NOMO-1 treated with dmso at 0.1 percent for 144 hours (cell line): Measurements from ENCODE around the gene MCAM.

Experiments
- DNase-seq: peaks from one replicate; lab custom pipeline; 2025; ENCODE audit not compliant: unreplicated experiment; lab: John Stamatoyannopoulos, UW

Gene MCAM

DNA sequence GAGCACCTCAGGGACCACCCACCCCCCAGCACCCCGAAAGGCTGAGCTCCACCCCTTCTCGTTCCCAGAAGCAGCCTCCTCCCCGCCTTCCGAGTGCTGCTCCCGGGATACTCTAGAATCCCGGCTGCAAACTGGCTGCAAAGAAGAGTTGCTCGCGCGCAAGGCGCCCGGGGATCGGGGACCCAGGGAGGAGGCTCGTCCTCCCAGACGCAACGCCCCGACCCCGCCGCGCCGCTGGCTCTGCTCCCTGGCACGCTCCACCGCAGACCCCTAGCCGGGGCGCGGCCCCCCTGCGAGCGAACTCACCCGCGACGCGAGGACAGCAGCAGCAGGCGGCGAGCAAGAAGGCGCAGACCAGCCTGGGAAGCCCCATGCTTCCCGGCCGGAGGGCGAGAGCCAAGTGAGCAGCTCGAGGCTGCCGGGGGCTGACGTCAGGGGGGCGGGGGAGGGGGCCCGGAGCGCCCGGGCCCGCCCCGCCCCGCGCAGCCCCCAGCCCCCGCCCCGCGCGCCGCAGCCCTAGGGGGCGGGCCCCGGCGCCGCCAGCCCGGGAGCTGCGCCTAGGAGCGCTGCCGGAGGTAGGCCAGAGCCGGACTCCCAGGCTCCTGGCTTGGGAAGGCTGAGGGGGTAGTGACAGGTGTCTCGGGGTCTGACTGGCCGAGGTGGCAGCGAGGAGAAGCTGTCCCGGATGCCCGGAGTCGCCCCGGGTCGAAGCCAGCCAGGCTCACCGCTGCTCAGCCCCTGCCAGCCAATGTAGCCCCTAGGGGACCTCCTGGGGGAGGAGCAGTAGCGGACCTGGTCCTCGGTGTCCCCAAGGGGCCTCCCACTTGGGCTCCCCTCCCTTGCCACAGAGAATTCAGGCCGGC is at the start of gene MCAM:
Gene MCAM, minus strand, starts transcription at position 402 of the 863 bp plus-strand sequence. Its CDS starts 29 bp downstream, at position 373.
- no peak for DNase-seq

DNA sequence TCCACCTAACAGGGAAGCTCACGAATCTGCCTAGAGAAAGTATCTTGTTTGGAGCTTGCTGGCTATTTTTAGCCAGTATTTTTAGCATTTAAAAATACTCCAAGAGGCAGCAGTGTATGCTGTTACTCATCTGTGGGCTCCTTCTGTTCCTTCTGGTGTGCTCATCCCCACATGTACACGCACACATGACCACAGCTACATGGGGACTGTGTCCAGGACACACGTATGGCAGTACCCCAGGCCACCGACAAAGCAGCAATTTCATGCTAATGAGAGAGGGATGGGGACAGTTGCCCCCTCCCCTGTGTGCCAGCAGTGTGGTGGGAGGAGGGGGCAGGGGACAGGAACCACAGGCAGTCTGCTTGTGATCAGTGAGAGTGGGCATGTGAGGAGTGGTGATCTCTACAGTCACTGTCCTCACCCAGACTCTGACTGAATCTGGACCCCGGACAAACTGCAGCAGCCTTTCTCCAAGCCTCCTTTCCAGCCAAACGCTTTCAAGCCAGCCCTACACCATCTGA is 48.2 kb upstream of the MCAM start:
- no peak for DNase-seq

- DNase-seq, result peak; percentile 15
These were observed 47.1 kb upstream of the MCAM start for GRCh38 chr11:119363851-119364590.

- no peak for DNase-seq
These were observed 46.3 kb upstream of the MCAM start for GRCh38 chr11:119363081-119363850.

- DNase-seq, result no peak
These were observed 45.8 kb upstream of the MCAM start for GRCh38 chr11:119362741-119363080.

- DNase-seq, result no peak
These were observed 45.2 kb upstream of the MCAM start for GRCh38 chr11:119361941-119362725.

DNA sequence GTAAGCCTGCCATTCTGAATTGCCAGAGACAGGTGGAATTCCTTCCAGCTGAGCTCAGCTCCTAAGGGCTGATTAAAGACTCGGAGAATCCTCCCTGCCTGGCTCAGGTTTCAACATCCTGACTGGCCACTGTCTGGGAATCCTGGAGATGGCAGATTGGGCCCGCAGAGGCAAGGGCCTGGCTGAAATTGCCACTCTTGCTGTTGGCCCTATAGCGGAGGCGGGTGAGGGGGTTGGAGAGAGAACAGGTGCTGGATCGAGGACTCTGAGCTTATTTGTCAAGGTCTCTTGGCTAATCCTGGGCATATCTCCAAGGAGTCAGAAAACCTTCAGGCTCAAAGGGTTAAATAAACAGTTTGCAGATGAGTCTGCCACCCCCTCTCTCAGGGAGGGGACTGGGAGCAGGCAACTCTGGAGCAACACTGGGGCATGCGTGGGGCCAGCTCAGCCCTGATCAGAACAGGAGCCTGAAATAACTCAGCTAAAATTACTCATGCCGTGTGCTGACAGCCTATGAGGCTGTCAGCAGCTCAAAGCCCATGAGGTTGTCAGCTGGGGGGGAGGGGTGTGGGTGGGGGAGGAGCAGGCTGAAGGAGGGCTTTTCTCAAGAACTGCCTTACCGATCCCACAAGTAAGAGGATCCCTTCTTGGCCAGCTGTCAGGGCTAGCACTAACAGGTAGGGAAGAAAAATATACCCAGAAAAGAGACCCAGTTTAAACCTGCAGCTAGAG is 44.3 kb upstream of the MCAM start:
- peak; percentile 68 for DNase-seq

DNA sequence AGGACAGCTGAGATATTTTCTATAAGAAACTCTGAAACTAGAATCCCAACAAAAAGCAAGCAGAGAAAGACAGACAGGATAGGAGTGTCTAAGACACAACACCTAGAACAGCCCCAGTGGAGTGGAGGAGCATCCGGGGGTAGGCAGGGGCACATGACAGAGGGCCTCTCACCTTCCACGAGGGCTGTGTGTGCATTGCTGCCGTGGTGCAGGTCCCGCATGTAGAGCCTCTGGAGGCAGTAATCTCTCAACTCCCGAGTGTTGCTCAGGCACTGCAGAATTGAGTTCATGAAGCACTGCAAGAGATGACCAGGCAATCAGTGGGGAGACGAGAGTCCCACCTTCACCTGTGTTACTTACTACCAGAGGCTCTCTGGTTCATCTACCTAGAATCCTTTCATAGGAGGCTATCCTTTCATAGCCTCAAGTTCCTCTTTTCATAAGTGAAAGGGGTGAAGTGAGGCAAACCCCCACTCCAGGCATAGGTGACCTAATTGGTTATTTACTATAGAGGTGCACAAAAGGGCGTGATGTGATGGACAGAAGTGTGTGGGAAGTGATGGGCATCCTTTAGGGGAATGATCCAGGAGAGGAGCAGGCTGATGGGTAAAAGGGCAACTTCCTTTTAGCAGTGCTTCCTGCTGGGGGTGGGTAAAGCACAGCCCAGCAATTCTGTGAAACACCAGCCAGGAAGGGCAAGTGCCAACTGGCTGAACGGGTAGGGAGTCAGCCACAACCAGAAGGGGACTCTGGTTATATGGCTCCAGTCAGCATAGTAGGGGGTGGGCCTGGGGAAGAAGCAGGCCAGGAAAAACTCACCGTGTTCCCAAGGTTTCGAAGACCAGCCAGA is 42.7 kb upstream of the MCAM start:
- DNase-seq, result peak; percentile 34

GRCh38 chr11:119357074-119357473 is 40.1 kb upstream of the MCAM start:
- no peak for DNase-seq

GRCh38 chr11:119356349-119357031 is 39.6 kb upstream of the MCAM start:
- peak; percentile 24 for DNase-seq

DNA sequence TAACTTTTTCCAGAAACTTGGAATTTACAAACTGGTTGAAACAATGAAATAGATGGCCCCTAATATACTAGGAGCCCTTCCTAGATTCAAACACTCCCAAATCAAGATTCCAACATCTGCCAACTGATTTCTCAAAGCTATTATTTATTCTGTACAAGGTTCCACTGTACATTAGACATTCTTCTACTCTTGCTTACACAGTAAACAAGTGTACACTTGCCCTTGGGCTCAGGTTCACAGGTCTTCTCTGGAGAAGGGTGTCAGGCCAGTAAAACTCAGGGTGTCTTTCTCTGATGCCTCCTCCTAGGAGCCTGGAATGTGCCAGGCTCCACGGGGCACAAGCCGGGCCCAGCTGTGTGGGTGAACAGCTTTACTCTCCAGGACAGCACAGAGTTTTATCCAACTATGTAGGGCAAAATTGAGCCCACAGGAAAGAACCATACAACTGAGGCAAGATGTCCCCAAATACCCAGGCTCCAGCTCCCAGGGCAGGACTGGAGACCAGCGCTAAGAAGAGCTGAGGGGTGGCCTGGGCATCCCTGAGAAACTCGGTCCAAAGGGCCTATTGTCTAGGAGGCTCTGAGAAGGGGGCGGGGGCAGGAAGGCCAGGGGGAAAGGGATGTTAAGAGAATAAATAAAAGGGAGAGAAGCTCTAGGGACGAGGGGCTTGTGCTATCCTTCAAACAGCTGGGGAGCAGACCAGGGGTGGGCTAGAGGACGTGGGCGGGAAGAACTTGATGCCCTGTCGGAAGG is 38.3 kb upstream of the MCAM start:
- DNase-seq, result no peak

GRCh38 chr11:119352857-119353260 is 35.9 kb upstream of the MCAM start:
- DNase-seq, result no peak

- no peak for DNase-seq
These were observed 34.3 kb upstream of the MCAM start for GRCh38 chr11:119351232-119351631.

- no peak for DNase-seq
These were observed 33.4 kb upstream of the MCAM start for GRCh38 chr11:119350302-119350701.

DNA sequence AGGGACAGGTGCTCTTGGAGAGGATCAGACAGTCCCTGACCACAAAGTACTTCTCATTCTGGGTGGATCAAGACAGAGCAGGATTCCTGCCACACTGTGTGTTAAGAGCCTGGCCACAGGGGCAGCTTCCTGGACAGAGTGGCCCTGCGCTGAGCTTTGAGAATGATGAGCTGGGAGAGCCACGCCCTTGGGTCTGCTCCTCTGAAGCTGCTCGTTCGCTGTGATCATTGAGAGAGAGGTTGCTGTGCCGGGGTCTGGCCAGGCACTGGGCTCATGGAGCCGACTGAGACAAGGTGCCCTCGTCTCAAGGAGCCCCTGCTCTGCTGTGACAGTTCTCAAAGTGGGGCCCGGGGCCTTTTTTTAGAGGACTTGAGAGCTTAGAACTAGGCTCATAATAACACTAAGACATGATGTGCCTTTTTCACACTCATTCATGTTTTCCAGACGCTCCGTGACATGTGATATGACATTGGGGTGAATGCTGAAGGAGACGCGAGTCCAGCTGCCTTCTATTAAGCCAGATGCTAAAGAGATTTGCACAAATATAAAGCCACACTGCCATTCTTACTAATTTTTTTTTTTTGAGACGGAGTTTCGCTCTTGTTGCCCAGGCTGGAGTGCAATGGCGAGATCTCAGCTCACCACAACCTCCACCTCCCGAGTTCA is 31.1 kb upstream of the MCAM start:
- no peak for DNase-seq

DNA sequence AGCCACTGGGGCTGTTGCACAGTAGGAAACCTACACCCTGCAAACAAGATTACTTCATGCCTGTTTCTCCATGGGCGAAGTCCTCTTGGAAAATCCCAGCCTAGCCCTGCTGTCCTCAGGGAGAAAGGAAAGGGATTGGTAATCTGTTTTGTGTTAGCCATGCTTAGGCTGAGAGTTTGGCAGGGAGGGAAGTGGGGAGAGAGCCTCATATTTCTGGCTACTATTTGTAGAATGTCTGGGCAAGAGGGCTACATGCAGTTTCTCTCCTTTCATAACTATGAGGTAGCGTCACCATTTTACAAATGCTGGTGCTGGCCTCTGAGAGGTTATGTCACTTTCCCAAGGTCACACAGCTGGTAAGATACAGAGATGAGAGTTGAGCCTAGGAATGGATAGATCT is 30.3 kb upstream of the MCAM start:
- no peak for DNase-seq

DNA sequence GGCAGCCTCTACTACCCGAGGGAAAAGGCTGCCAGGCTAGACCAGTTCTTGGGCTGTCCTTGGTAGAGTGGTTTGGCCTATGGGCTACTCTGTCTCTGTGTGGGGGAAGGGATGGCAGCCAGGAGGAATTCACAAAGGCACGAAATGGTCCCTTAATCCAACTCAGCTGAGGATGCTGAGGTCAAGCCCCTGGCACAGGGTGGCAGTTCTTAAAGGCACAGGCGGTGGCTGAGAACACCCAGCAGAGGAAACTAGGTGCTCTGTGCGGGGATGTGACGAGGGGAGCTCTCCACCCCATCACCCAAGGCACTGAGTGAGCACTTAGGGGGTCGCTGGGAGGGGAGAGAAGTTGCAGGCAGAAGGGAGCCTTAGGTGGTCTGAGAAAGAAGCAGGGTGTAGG is 29.7 kb upstream of the MCAM start, which contains the start of gene MFRP:
Gene MFRP, minus strand, starts transcription at position 101 of the 400 bp plus-strand sequence. CDS start 192 bp downstream, outside the sequence.
- DNase-seq, result no peak
